GM12878 (cell line): ENCODE results near the gene PLEKHH1. TPM values are rescaled to one million over a fixed set of nuclear protein-coding genes. Genes with fewer than 3 reads are reported as not detected.

Experiments
- BACH1 ChIP-seq: fragments of 450-650 bp; IDR thresholded peaks from 2 replicates; pipeline ENCODE4 v1.6.1; 2017; ENCODE audit warnings: mild to moderate bottlenecking, borderline replicate concordance
- BHLHE40 ChIP-seq, 2 experiments: fragments of 450-650 bp in 1 of 2; IDR thresholded peaks; 2 replicates each; pipeline ENCODE4 v1.6.1; 2011 to 2017; ENCODE audit warnings: low read depth in 2 of 2, borderline replicate concordance in 1 of 2, improper control_type of control experiment in 1 of 2, low read length in 1 of 2, mild to moderate bottlenecking in 1 of 2
- BRCA1 ChIP-seq: IDR thresholded peaks from 2 replicates; pipeline ENCODE4 v1.6.1; 2011; ENCODE audit warnings: low read depth, low read length, improper control_type of control experiment
- CBFB ChIP-seq: IDR thresholded peaks from 2 replicates; pipeline ENCODE4 v1.6.1; 2016; ENCODE audit warnings: antibody characterized with exemption, low read depth
- CBX3 ChIP-seq: fragments of 200-600 bp; sonication (generic); IDR thresholded peaks from 2 replicates; pipeline ENCODE4 v1.6.1; 2016; ENCODE audit warnings: low read depth, borderline replicate concordance
- DPF2 ChIP-seq: fragments of 450-650 bp; IDR thresholded peaks from 2 replicates; pipeline ENCODE4 v1.6.1; 2017; ENCODE audit warnings: mild to moderate bottlenecking
- EP300 ChIP-seq, 2 experiments: fragments of 150-350 bp in 1 of 2; IDR thresholded peaks; 2 replicates each; pipeline ENCODE4 v1.6.1; 2011 to 2012; ENCODE audit warnings: low read depth in 2 of 2, low read length in 2 of 2, borderline replicate concordance in 1 of 2, improper control_type of control experiment in 1 of 2, inconsistent platforms in 1 of 2; ENCODE audit not compliant: control insufficient read depth in 1 of 2
- KLF5 ChIP-seq: fragments of 450-650 bp; IDR thresholded peaks from 2 replicates; pipeline ENCODE4 v1.6.1; 2014; ENCODE audit warnings: mild to moderate bottlenecking; ENCODE audit not compliant: partially characterized antibody
- MEF2A ChIP-seq: IDR thresholded peaks from 2 replicates; pipeline ENCODE4 v1.6.1; 2011; ENCODE audit warnings: low read depth, mild to moderate bottlenecking, low read length, moderate library complexity; ENCODE audit not compliant: insufficient read depth
- MTA3 ChIP-seq: IDR thresholded peaks from 2 replicates; pipeline ENCODE4 v1.6.1; 2012; ENCODE audit warnings: low read length, inconsistent platforms, borderline replicate concordance
- MYB ChIP-seq: fragments of 150-350 bp; IDR thresholded peaks from 2 replicates; pipeline ENCODE4 v1.6.1; 2014; ENCODE audit warnings: mild to moderate bottlenecking, low read depth, low read length, borderline replicate concordance
- NFYA ChIP-seq: IDR thresholded peaks from 2 replicates; pipeline ENCODE4 v1.6.1; 2011; ENCODE audit warnings: low read depth, mild to moderate bottlenecking, low read length, improper control_type of control experiment, borderline replicate concordance
- POLR2AphosphoS2 ChIP-seq: IDR thresholded peaks from 2 replicates; pipeline ENCODE4 v1.6.1; 2011; ENCODE audit warnings: low read depth, mild to moderate bottlenecking, low read length, improper control_type of control experiment, moderate library complexity
- POLR2AphosphoS5 ChIP-seq: IDR thresholded peaks from 2 replicates; pipeline ENCODE4 v1.6.1; 2011; ENCODE audit warnings: mild to moderate bottlenecking, low read length, inconsistent platforms
- RAD51 ChIP-seq: fragments of 450-650 bp; IDR thresholded peaks from 2 replicates; pipeline ENCODE4 v1.6.1; 2016; ENCODE audit warnings: moderate library complexity, mild to moderate bottlenecking, inconsistent platforms
- TARDBP ChIP-seq: IDR thresholded peaks from 2 replicates; pipeline ENCODE4 v1.6.1; 2016; ENCODE audit warnings: borderline replicate concordance
- TCF12 ChIP-seq: IDR thresholded peaks from 2 replicates; pipeline ENCODE4 v1.6.1; 2011; ENCODE audit warnings: low read depth, mild to moderate bottlenecking, low read length
- TCF3 ChIP-seq: IDR thresholded peaks from 2 replicates; pipeline ENCODE4 v1.6.1; 2012; ENCODE audit warnings: low read depth, mild to moderate bottlenecking, low read length, borderline replicate concordance; ENCODE audit not compliant: insufficient read depth
- WRNIP1 ChIP-seq: IDR thresholded peaks from 2 replicates; pipeline ENCODE4 v1.6.1; 2011; ENCODE audit warnings: low read depth, low read length, improper control_type of control experiment, borderline replicate concordance
- YY1 ChIP-seq: IDR thresholded peaks from 2 replicates; pipeline ENCODE4 v1.6.1; 2011; ENCODE audit warnings: low read depth, mild to moderate bottlenecking, low read length
- ZNF24 ChIP-seq: fragments of 450-650 bp; IDR thresholded peaks from 2 replicates; pipeline ENCODE4 v1.6.1; 2017; ENCODE audit warnings: antibody characterized with exemption, mild to moderate bottlenecking
- ZZZ3 ChIP-seq: IDR thresholded peaks from 2 replicates; pipeline ENCODE4 v1.6.1; 2011; ENCODE audit warnings: low read depth; ENCODE audit not compliant: control insufficient read depth, insufficient read length
- polyA plus RNA-seq, 11 experiments: library from polyadenylated mRNA; depleted of rRNA in 4 of 11; unstranded in 6 of 11; stranded (reverse) in 5 of 11; fragments of >200 nt; fragmentation: Nextera tagmentation in 4 of 11; fragmentation: Illumina TruSeq in 1 of 11; extraction: Ambion mirVana in 4 of 11; extraction: Trizol in 1 of 11; gene quantifications; 1 replicate in 1 of 11; 2 replicates in 10 of 11; pipeline versions ENCODE4 v1.2.1 to v1.2.3, GENCODE V29; 2011 to 2016; ENCODE audit warnings: inconsistent platforms in 2 of 11, missing spikeins in 2 of 11, low read depth in 1 of 11
- total RNA-seq, 4 experiments: library from RNA; depleted of rRNA in 3 of 4; stranded (reverse); fragments of >200 nt in 3 of 4; fragmentation: Illumina TruSeq in 1 of 4; extraction: Trizol in 1 of 4; gene quantifications; 2 replicates each; pipeline versions ENCODE4 v1.2.1 to v1.2.3, GENCODE V29; 2013 to 2021
- TF ChIP-seq, protein P1 (sequence below): IDR thresholded peaks from 2 replicates; pipeline ENCODE4 v1.6.1; 2011; ENCODE audit warnings: mild to moderate bottlenecking, low read depth, low read length, moderate library complexity; ENCODE audit not compliant: insufficient replicate concordance
- TF ChIP-seq, protein P2 (sequence below), 3 experiments: IDR thresholded peaks in 2 of 3; conservative IDR thresholded peaks in 1 of 3; 2 replicates each; pipeline ENCODE4 v1.5.1; 2011; ENCODE audit warnings: low read depth in 3 of 3, low read length in 3 of 3, mild to moderate bottlenecking in 3 of 3, control low read depth in 2 of 3, moderate library complexity in 2 of 3, inconsistent platforms in 1 of 3, mixed read lengths in 1 of 3; ENCODE audit not compliant: control insufficient read depth in 2 of 3, insufficient read depth in 1 of 3; ENCODE audit errors: extremely low read depth in 1 of 3
- TF ChIP-seq, protein P3 (sequence below): fragments of 450-650 bp; IDR thresholded peaks from 2 replicates; pipeline ENCODE4 v1.6.1; 2017; ENCODE audit warnings: low read depth, mild to moderate bottlenecking, moderate library complexity
- TF ChIP-seq, protein P4 (sequence below): IDR thresholded peaks from 2 replicates; pipeline ENCODE4 v1.6.1; 2012; ENCODE audit warnings: low read length, inconsistent platforms

PLEKHH1 gene
- total and polyA plus RNA-seq, 10 of the 15 experiments (the other 5 are each of a cell fraction or from before 2014, with no cell fraction given) = 0.11 to 0.95 (median 0.41) TPM

DNA sequence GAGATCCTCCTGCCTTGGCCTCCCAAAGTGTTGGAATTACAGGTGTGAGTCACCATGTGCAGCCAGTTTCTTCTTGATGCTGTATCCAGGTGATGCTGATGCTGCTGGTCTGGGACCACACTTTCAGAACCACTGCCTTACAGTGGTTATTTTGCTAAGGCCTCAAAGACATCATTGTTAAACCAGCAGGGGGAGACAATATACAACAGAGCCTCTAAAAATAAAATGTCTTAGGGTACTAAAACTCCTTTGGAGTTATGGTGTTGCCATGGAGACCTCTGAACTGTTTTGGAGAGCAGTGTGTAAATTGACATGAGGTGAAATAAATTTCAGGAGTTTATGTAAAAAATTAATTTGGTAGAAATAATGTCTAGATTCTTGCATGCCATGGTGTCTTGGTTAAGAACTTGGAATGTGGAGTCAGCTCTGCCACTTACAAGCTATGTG, 85.5 kb downstream of the PLEKHH1 start (continued):
- TF ChIP-seq BACH1 (no peak), NFYA (no peak), BHLHE40 (IDR thresholded peaks at IDR 0.05; ENCODE audit: borderline replicate concordance in 1 of 2, low read depth in 2 of 2, low read length in 1 of 2) (0 out of 4 replicates have a peak, but pooled peaks of 1 of the 2 experiments have one; percentile 15), KLF5 (no peak), CBFB (no peak), DPF2 (no peak), WRNIP1 (no peak), RAD51 (no peak), POLR2AphosphoS5 (no peak), POLR2AphosphoS2 (no peak), YY1 (0 out of 2 replicates have a peak, but pooled peaks have one; percentile 24), ZNF24 (no peak), EP300 (IDR thresholded peaks at IDR 0.05; ENCODE audit: borderline replicate concordance in 1 of 2, control insufficient read depth in 1 of 2, low read depth in 2 of 2, low read length in 2 of 2) (no peak), ZZZ3 (no peak), TCF3 (no peak), BRCA1 (no peak), CBX3 (no peak), MYB (no peak), MEF2A (0 out of 2 replicates have a peak, but pooled peaks have one; percentile 24), TARDBP (no peak), TCF12 (no peak), MTA3 (no peak)
- TF ChIP-seq, protein P1, sequence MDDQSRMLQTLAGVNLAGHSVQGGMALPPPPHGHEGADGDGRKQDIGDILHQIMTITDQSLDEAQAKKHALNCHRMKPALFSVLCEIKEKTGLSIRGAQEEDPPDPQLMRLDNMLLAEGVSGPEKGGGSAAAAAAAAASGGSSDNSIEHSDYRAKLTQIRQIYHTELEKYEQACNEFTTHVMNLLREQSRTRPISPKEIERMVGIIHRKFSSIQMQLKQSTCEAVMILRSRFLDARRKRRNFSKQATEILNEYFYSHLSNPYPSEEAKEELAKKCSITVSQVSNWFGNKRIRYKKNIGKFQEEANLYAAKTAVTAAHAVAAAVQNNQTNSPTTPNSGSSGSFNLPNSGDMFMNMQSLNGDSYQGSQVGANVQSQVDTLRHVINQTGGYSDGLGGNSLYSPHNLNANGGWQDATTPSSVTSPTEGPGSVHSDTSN = no peak
- TF ChIP-seq, protein P2, sequence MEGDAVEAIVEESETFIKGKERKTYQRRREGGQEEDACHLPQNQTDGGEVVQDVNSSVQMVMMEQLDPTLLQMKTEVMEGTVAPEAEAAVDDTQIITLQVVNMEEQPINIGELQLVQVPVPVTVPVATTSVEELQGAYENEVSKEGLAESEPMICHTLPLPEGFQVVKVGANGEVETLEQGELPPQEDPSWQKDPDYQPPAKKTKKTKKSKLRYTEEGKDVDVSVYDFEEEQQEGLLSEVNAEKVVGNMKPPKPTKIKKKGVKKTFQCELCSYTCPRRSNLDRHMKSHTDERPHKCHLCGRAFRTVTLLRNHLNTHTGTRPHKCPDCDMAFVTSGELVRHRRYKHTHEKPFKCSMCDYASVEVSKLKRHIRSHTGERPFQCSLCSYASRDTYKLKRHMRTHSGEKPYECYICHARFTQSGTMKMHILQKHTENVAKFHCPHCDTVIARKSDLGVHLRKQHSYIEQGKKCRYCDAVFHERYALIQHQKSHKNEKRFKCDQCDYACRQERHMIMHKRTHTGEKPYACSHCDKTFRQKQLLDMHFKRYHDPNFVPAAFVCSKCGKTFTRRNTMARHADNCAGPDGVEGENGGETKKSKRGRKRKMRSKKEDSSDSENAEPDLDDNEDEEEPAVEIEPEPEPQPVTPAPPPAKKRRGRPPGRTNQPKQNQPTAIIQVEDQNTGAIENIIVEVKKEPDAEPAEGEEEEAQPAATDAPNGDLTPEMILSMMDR (IDR thresholded peaks at IDR 0.05 in 2 of 3, conservative IDR thresholded peaks at IDR 0.05 in 1 of 3; ENCODE audit: control insufficient read depth in 2 of 3, extremely low read depth in 1 of 3, insufficient read depth in 1 of 3, low read depth in 3 of 3, low read length in 3 of 3) = peak; percentile 46 to 69 (median 63); a peak in 5 of 6 replicates
- TF ChIP-seq, protein P3, sequence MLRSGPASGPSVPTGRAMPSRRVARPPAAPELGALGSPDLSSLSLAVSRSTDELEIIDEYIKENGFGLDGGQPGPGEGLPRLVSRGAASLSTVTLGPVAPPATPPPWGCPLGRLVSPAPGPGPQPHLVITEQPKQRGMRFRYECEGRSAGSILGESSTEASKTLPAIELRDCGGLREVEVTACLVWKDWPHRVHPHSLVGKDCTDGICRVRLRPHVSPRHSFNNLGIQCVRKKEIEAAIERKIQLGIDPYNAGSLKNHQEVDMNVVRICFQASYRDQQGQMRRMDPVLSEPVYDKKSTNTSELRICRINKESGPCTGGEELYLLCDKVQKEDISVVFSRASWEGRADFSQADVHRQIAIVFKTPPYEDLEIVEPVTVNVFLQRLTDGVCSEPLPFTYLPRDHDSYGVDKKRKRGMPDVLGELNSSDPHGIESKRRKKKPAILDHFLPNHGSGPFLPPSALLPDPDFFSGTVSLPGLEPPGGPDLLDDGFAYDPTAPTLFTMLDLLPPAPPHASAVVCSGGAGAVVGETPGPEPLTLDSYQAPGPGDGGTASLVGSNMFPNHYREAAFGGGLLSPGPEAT = no peak
- TF ChIP-seq, protein P4, sequence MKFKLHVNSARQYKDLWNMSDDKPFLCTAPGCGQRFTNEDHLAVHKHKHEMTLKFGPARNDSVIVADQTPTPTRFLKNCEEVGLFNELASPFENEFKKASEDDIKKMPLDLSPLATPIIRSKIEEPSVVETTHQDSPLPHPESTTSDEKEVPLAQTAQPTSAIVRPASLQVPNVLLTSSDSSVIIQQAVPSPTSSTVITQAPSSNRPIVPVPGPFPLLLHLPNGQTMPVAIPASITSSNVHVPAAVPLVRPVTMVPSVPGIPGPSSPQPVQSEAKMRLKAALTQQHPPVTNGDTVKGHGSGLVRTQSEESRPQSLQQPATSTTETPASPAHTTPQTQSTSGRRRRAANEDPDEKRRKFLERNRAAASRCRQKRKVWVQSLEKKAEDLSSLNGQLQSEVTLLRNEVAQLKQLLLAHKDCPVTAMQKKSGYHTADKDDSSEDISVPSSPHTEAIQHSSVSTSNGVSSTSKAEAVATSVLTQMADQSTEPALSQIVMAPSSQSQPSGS = no peak
